Ovary (tissue), 3 donors: ENCODE results near the gene PIH1D2.

Source experiments
- CTCF ChIP-seq, 3 donors: fragments of 450-650 bp in 2 of 3; fragments of 200-600 bp in 1 of 3; IDR thresholded peaks; one replicate each; pipeline versions ENCODE4 v1.5.1 to v1.8.0; 2016 to 2022; ENCODE audit warnings: antibody characterized with exemption in 3 of 3, mild to moderate bottlenecking in 1 of 3
- EP300 ChIP-seq: sonication (generic); formaldehyde crosslinking; IDR thresholded peaks from one replicate; pipeline ENCODE4 v1.6.1; 2017; ENCODE audit warnings: antibody characterized with exemption
- POLR2A ChIP-seq: fragments of 450-650 bp; IDR thresholded peaks from one replicate; pipeline ENCODE4 v1.6.1; 2017; ENCODE audit warnings: antibody characterized with exemption, mild to moderate bottlenecking, moderate library complexity
- donor health status: DM: no; HTN: no; CAD: no.

GRCh38 chr11:112062923-112063322 is 10.9 kb downstream of the PIH1D2 start:
- TF ChIP-seq CTCF (IDR thresholded peaks at IDR 0.05) (no peak), POLR2A (no peak), EP300 (no peak)
